Measurements from ENCODE around the gene TUBG1. TPM values are rescaled to one million over a fixed set of nuclear protein-coding genes. Genes with fewer than 3 reads are reported as not detected.

The TUBG1 gene
- polyA plus RNA-seq, 2 of the 4 experiments (the other 2 are of a cell fraction), result 73.3 to 156 TPM

- TF ChIP-seq HMGXB4 (CRISPR knock-in tag; IDR thresholded peaks at IDR 0.05; ENCODE audit: borderline replicate concordance) (no peak), HES2 (IDR thresholded peaks at IDR 0.05) (no peak), NR3C1 (IDR thresholded peaks at IDR 0.05) (no peak), EHMT2 (IDR thresholded peaks at IDR 0.05; ENCODE audit: low read depth) (no peak), ELK1 (IDR thresholded peaks at IDR 0.05; ENCODE audit: low read depth, low read length) (no peak)
Measured at GRCh38 chr17:42609182-42609813, at the start of gene TUBG1, which contains the start of gene RETREG3 (continued).

- Histone ChIP-seq H3K4me3 (no peak overlapping the region), H3K9me3 (no peaks in the 10 kb centered on the region), H3K27ac (no peak overlapping the region), H3K4me2 (no peak overlapping the region), H3K4me1 (peaks cover 26% of the 10 kb centered on the region)
- TF ChIP-seq BHLHE40 (IDR thresholded peaks at IDR 0.05; ENCODE audit: low read depth, low read length), result no peak
- TF ChIP-seq REST (IDR thresholded peaks at IDR 0.05), result no peak
- no peak for TF ChIP-seq CHD4 (IDR thresholded peaks at IDR 0.05; ENCODE audit: borderline replicate concordance)
- TF ChIP-seq TP53 (CRISPR knock-in tag; IDR thresholded peaks at IDR 0.05), result no peak
- no peak for TF ChIP-seq EHF (CRISPR knock-in tag; IDR thresholded peaks at IDR 0.05)
- no peak for TF ChIP-seq RAD21 (conservative IDR thresholded peaks at IDR 0.05 in 1 of 2, IDR thresholded peaks at IDR 0.05 in 1 of 2)
- no peak for TF ChIP-seq TFCP2L1 (CRISPR knock-in tag; IDR thresholded peaks at IDR 0.05)
- TF ChIP-seq HOXB13 (CRISPR knock-in tag; IDR thresholded peaks at IDR 0.05; ENCODE audit: low read depth), result no peak
- TF ChIP-seq RCOR1 (IDR thresholded peaks at IDR 0.05; ENCODE audit: low read depth, low read length), result no peak
- no peak for TF ChIP-seq RNF2 (IDR thresholded peaks at IDR 0.05; ENCODE audit: borderline replicate concordance, low read depth)
- TF ChIP-seq BCL3 (IDR thresholded peaks at IDR 0.05), result no peak
- no peak for TF ChIP-seq RARB (CRISPR knock-in tag; IDR thresholded peaks at IDR 0.05)
- ChIA-PET POLR2A (no interaction called here), CTCF (interaction anchor here (1.4 to 1.5 kb wide), 2 partner anchors 12 to 98 kb away, joined by 3 to 4 read pairs; partner anchors contain the start of gene TUBG2)
- ATAC-seq (no peak), FAIRE-seq (no peak), DNase-seq (ENCODE audit: low read depth in 1 of 2, low spot score in 1 of 2) (no peak)
- 95% methylated on average over 3 of the region's 3 CpGs for WGBS (ENCODE audit: missing lambda C conversion rate)
Measured at GRCh38 chr17:42560246-42560645, 49.2 kb upstream of the TUBG1 start.

Measured in A549 (cell line).